Lower lobe of right lung (tissue), 2 donors: ENCODE data around the gene MBD3L1. TPM values are rescaled to one million over a fixed set of nuclear protein-coding genes. Genes with fewer than 3 reads are reported as not detected.

Experiments
- ATAC-seq, 2 donors: fragments of 200-7000 bp; cut with Tn5 transposase; one replicate each; pipeline ENCODE4 v1.9.1; 2020 to 2022; ENCODE audit warnings: mild to moderate bottlenecking in 2 of 2, moderate library complexity in 2 of 2
- DNase-seq: peaks from one replicate; pipeline ENCODE4 v3.0.0-alpha.2; 2020
- H3K27ac ChIP-seq: fragments of 200-600 bp; one replicate; pipeline ENCODE4 v1.8.0; 2022
- H3K27me3 ChIP-seq: fragments of 200-600 bp; one replicate; pipeline ENCODE4 v1.8.0; 2022; ENCODE audit warnings: low read depth
- H3K36me3 ChIP-seq: fragments of 200-600 bp; one replicate; pipeline ENCODE4 v1.8.0; 2022; ENCODE audit warnings: mild to moderate bottlenecking
- H3K4me1 ChIP-seq: fragments of 200-600 bp; one replicate; pipeline ENCODE4 v1.8.0; 2022
- H3K4me3 ChIP-seq: fragments of 200-600 bp; one replicate; pipeline ENCODE4 v1.8.0; 2022; ENCODE audit warnings: mild to moderate bottlenecking
- H3K9me3 ChIP-seq: fragments of 200-600 bp; one replicate; pipeline ENCODE4 v1.8.0; 2022
- intact Hi-C: fragments of 100-400 bp; cut with DNase I; formaldehyde crosslinking; loops from one replicate; pipeline ENCODE4 v1.11.0; 2022
- total RNA-seq: library from RNA; stranded (reverse); fragmentation: NEBNext Ultra II Directional; extraction: Animal tissue kit (Norgen Biotek cat#: 25700); gene quantifications from one replicate; pipeline ENCODE4 v1.2.1, GENCODE V29; 2021
- TF ChIP-seq, protein P1 (sequence below): fragments of 200-600 bp; IDR thresholded peaks from one replicate; pipeline ENCODE4 v1.8.0; 2022; ENCODE audit warnings: antibody characterized with exemption, mild to moderate bottlenecking
- donor health status: DM: no; HTN: yes; CAD: no; lungs with severe emphysema.

MBD3L1 gene
- total RNA-seq, 1 donor from 2014 or later, result not detected

DNA sequence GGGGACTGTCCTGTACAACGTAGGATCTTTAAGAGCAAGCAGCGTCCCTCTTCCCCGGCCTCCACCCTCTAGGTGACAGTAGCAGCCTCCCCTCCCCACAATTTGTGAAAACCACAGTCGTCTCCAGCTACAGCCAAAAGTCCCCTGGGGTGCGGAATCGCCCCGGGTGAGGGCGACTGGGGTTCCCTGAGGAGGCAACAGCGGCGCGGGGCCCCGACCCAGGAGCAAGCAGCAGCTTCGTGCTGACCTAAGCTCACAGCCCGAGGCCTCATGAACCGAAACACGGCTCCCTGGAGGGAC is 395 bp upstream of the MBD3L1 start:
- H3K27me3 ChIP-seq, result no peaks in the 10 kb centered on the region
- intact Hi-C loops, result no loop called here
- peaks cover 7% of the 10 kb centered on the region for H3K36me3 ChIP-seq
- peak overlapping the region; percentile 93 for H3K4me3 ChIP-seq
- peaks cover 9% of the 10 kb centered on the region for H3K4me1 ChIP-seq
- peak overlapping the region; percentile 96 for H3K27ac ChIP-seq
- DNase-seq (no peak), ATAC-seq (peak; percentile 18 to 49)
- TF ChIP-seq, protein P1, sequence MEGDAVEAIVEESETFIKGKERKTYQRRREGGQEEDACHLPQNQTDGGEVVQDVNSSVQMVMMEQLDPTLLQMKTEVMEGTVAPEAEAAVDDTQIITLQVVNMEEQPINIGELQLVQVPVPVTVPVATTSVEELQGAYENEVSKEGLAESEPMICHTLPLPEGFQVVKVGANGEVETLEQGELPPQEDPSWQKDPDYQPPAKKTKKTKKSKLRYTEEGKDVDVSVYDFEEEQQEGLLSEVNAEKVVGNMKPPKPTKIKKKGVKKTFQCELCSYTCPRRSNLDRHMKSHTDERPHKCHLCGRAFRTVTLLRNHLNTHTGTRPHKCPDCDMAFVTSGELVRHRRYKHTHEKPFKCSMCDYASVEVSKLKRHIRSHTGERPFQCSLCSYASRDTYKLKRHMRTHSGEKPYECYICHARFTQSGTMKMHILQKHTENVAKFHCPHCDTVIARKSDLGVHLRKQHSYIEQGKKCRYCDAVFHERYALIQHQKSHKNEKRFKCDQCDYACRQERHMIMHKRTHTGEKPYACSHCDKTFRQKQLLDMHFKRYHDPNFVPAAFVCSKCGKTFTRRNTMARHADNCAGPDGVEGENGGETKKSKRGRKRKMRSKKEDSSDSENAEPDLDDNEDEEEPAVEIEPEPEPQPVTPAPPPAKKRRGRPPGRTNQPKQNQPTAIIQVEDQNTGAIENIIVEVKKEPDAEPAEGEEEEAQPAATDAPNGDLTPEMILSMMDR, result no peak
- no peaks in the 10 kb centered on the region for H3K9me3 ChIP-seq

GRCh38 chr19:8835446-8835845 is 3.3 kb downstream of the MBD3L1 start:
- Histone ChIP-seq H3K4me1 (peaks cover 9% of the 10 kb centered on the region), H3K27ac (no peak overlapping the region), H3K4me3 (no peak overlapping the region), H3K27me3 (no peaks in the 10 kb centered on the region), H3K36me3 (no peaks in the 10 kb centered on the region), H3K9me3 (no peaks in the 10 kb centered on the region)
- intact Hi-C loops, result no loop called here
- TF ChIP-seq, protein P1, result no peak
- ATAC-seq (no peak), DNase-seq (no peak)

DNA sequence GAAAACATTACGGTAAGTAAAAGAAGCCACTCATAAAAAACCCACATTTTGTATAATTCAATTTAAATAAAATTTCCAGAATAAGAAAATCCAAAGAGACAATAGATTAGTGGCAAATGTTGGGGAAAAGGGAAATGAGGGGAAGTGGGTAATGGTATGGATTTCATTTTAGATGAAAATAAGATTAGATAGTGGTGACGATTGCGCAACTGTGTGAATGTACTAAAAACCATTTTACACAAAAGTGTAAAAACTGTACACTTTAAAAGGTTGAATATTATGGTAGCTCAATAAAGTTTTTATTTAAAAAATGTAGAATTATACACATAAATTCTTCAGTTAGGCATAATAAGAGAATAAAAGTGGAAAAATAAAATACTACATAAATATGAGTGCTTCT is 3.7 kb downstream of the MBD3L1 start:
- Histone ChIP-seq H3K36me3 (no peaks in the 10 kb centered on the region), H3K4me3 (no peak overlapping the region), H3K27ac (no peak overlapping the region), H3K27me3 (no peaks in the 10 kb centered on the region), H3K4me1 (peaks cover 8% of the 10 kb centered on the region), H3K9me3 (no peaks in the 10 kb centered on the region)
- intact Hi-C loops, result no loop called here
- DNase-seq, result no peak
- TF ChIP-seq, protein P1, result no peak
- no peak for ATAC-seq

DNA sequence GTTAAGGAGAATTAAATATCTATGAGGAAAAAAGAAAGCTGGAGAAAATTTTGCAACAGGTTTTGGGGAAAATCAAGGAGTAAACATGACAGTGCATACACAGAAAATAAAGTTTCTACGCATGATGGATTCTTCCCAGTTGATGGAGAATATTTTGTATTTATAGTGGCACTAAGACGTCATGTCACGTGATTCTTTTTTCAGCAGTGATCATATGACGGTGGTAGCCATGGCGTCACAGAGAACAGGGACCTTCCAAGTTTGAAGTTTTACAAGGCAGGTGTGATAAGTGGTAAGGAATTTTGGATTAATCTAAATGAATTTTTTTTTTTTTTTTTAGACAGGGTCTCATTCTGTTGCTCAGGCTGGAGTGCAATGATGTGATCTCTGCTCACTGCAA is 8.5 kb downstream of the MBD3L1 start:
- Histone ChIP-seq H3K4me3 (no peak overlapping the region), H3K27ac (no peak overlapping the region), H3K9me3 (no peaks in the 10 kb centered on the region), H3K4me1 (no peaks in the 10 kb centered on the region), H3K36me3 (no peaks in the 10 kb centered on the region), H3K27me3 (no peaks in the 10 kb centered on the region)
- DNase-seq, result no peak
- intact Hi-C loops, result no loop called here
- TF ChIP-seq, protein P1, result no peak
- no peak for ATAC-seq

DNA sequence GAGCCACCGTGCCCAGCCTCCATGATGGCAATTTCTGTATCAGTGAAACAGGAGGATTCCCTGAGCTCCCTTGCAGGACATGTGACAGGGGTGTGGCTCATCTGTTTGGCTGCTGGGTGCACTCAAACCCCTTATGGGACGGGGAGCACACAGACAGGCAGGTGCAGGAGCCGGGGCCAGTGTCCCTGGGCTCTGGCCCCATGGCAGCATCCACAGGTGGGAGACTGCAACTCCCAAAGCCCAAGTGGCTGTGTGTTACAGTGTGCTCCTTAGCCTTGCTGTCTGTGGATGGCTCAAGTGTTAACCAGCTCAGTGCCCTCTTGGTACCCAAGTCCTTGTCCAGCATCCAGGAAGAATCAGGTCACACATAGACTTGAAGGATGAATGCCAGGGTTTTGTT is 14.6 kb downstream of the MBD3L1 start:
- Histone ChIP-seq H3K27me3 (no peaks in the 10 kb centered on the region), H3K9me3 (peaks cover 3% of the 10 kb centered on the region), H3K27ac (no peak overlapping the region), H3K36me3 (no peaks in the 10 kb centered on the region), H3K4me3 (no peak overlapping the region), H3K4me1 (no peaks in the 10 kb centered on the region)
- DNase-seq (no peak), ATAC-seq (no peak)
- TF ChIP-seq, protein P1, result no peak
- intact Hi-C loops, result no loop called here

DNA sequence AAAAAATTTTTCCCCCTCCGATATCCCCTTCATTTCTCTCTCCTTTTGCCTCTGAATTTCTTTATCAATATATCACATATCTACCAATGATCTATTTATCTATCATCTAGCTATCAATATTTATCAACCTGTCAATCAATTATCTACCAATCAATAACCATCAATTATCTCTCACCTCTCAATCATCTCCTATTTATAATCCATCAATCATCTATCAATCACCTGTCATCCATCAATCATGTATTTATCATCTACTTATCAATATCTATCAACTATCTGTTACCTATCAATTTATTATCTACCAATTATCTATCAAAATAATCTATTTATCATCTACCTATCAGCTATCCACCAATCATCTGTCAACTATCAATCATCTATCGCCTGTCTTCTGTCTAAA is 17.1 kb downstream of the MBD3L1 start:
- intact Hi-C loops, result no loop called here
- Histone ChIP-seq H3K4me1 (no peaks in the 10 kb centered on the region), H3K9me3 (peaks cover 3% of the 10 kb centered on the region), H3K27me3 (no peaks in the 10 kb centered on the region), H3K36me3 (no peaks in the 10 kb centered on the region), H3K4me3 (no peak overlapping the region), H3K27ac (no peak overlapping the region)
- ATAC-seq (no peak), DNase-seq (no peak)
- TF ChIP-seq, protein P1, result no peak
